GM12874 (cell line): ENCODE measurements around the gene CUX1.

Source experiments
- CTCF ChIP-seq: IDR thresholded peaks from 2 replicates; pipeline ENCODE4 v1.5.1; 2011; ENCODE audit warnings: low read depth, mild to moderate bottlenecking, control low read depth, low read length, moderate library complexity; ENCODE audit not compliant: insufficient read depth

The CUX1 gene

GRCh38 chr7:102239206-102239820 lies 421.9 kb downstream of the CUX1 start:
- TF ChIP-seq CTCF, result no peak

GRCh38 chr7:102241431-102241830 lies 424.0 kb downstream of the CUX1 start:
- TF ChIP-seq CTCF, result no peak

GRCh38 chr7:102244601-102245000 lies 427.2 kb downstream of the CUX1 start:
- no peak for TF ChIP-seq CTCF

GRCh38 chr7:102248081-102248455 lies 430.6 kb downstream of the CUX1 start:
- no peak for TF ChIP-seq CTCF

- TF ChIP-seq CTCF, result no peak
These were observed 431.3 kb downstream of the CUX1 start for GRCh38 chr7:102248456-102249395.

GRCh38 chr7:102251531-102252365 lies 434.3 kb downstream of the CUX1 start:
- no peak for TF ChIP-seq CTCF
